Bronchial epithelial cell (primary cell): ENCODE data around the gene PIK3R2. TPM values are rescaled to one million over a fixed set of nuclear protein-coding genes. Genes with fewer than 3 reads are reported as not detected.

Experiments used
- DNase-seq: peaks from one replicate; pipeline ENCODE4 v3.0.0-alpha.2; 2010; ENCODE audit warnings: low read depth
- FAIRE-seq: peaks from 2 replicates; lab custom pipeline; 2011; peaks lifted over from hg19 to GRCh38; lab: Jason Lieb, UNC
- H3K27me3 ChIP-seq: 2 replicates; pipeline ENCODE4 v1.5.1; 2011; ENCODE audit warnings: low read length; ENCODE audit not compliant: control insufficient read depth, insufficient read depth
- H3K36me3 ChIP-seq: 2 replicates; pipeline ENCODE4 v1.5.1; 2011; ENCODE audit warnings: low read length; ENCODE audit not compliant: control insufficient read depth, insufficient read depth
- H3K4me3 ChIP-seq: 2 replicates; pipeline ENCODE4 v1.5.1; 2011; ENCODE audit warnings: mild to moderate bottlenecking, low read depth, low read length, control low read depth
- CTCF ChIP-seq: IDR thresholded peaks from 2 replicates; pipeline ENCODE4 v1.5.1; 2011; ENCODE audit warnings: mild to moderate bottlenecking, moderate library complexity, low read length, control low read depth, inconsistent platforms; ENCODE audit not compliant: insufficient read depth, severe bottlenecking
- total RNA-seq: library from RNA; depleted of rRNA; stranded (reverse); fragments of >200 nt; gene quantifications from 2 replicates; pipeline ENCODE4 v1.2.1, GENCODE V29; 2014

PIK3R2 gene
- total RNA-seq, 1 donor from 2014 or later: 2.6 TPM

- H3K36me3 ChIP-seq: peaks cover 5% of the 10 kb centered on the region
- no peak for DNase-seq
- no peaks in the 10 kb centered on the region for H3K27me3 ChIP-seq
- no peak for TF ChIP-seq CTCF
- H3K4me3 ChIP-seq: peak overlapping the region; percentile 71
- no peak for FAIRE-seq
Measured at GRCh38 chr19:18193388-18194180, 40.6 kb downstream of the PIK3R2 start.

DNA sequence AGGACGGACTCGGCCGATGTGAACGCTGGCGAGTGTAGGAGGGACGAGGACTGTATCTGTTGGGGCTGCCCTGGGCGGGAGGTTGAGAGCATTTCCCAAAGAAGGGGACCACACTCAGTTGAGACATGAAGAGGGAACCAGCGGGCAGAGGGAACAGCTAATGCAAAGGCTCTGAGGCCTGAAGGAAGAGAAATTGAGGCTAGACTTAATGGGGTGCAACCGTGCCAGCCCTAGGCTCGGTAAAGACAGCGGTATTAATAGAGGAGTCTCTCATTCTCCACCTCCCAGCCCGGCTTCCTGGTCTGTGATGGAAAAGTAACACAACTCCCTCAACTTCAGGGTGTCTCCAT, 41.2 kb downstream of the PIK3R2 start:
- Histone ChIP-seq H3K36me3 (peaks cover 5% of the 10 kb centered on the region), H3K27me3 (no peaks in the 10 kb centered on the region), H3K4me3 (peak overlapping the region; percentile 71)
- FAIRE-seq (no peak), DNase-seq (no peak)
- no peak for TF ChIP-seq CTCF

- peaks cover 5% of the 10 kb centered on the region for H3K36me3 ChIP-seq
- no peak for TF ChIP-seq CTCF
- FAIRE-seq (no peak), DNase-seq (no peak)
- no peaks in the 10 kb centered on the region for H3K27me3 ChIP-seq
- no peak overlapping the region for H3K4me3 ChIP-seq
Measured at GRCh38 chr19:18194554-18195238, 41.7 kb downstream of the PIK3R2 start.

DNA sequence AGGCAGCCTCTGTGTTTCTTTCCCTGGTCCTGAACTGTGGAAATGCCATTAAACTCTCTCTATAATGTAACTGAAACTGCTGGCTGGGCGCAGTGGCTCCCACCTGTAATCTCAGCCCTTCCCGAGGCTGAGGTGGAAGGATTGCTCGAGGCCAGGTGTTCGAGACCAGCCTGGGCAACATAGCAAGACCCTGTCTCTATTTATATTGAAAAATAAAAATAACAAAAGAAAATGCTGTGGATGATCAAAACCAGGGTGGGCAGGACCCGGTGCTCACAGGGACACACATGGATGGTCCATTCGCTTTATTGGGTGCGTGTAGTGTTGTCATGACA, 43.5 kb downstream of the PIK3R2 start:
- no peak for DNase-seq
- TF ChIP-seq CTCF: no peak
- no peaks in the 10 kb centered on the region for H3K27me3 ChIP-seq
- peaks cover 5% of the 10 kb centered on the region for H3K36me3 ChIP-seq
- H3K4me3 ChIP-seq: no peak overlapping the region
- no peak for FAIRE-seq

DNA sequence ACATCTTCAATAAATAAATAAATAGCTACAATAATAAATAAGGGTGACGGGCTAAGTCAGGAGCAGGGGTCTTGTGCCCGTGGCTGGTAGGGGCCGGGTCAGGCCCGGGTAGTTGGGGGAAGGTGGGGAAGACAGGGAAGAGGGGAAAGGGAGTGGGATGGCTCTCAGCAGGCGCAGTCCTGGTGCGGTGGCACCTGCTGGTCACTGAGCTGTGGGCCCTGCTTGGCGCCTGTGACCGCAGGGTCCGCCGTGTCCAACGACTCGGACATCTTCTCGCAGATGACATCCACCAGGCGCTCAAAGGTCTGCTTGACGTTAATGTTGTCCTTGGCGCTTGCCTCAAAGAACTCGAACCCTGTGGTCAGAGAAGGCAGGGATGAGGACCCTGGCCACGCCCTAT, 44.3 kb downstream of the PIK3R2 start:
- H3K36me3 ChIP-seq: peaks cover 5% of the 10 kb centered on the region
- DNase-seq (no peak), FAIRE-seq (no peak)
- no peaks in the 10 kb centered on the region for H3K27me3 ChIP-seq
- TF ChIP-seq CTCF: no peak
- no peak overlapping the region for H3K4me3 ChIP-seq

GRCh38 chr19:18197941-18198340, 45.0 kb downstream of the PIK3R2 start:
- Histone ChIP-seq H3K4me3 (no peak overlapping the region), H3K27me3 (no peaks in the 10 kb centered on the region), H3K36me3 (peaks cover 5% of the 10 kb centered on the region)
- FAIRE-seq: peak; percentile 43
- no peak for TF ChIP-seq CTCF
- no peak for DNase-seq
